GM12891 (cell line): Measurements from ENCODE around the gene GRIK3.

Experiments
- PAX5 ChIP-seq: IDR thresholded peaks from 2 replicates; pipeline ENCODE4 v1.6.1; 2011; ENCODE audit warnings: low read length, moderate library complexity, mild to moderate bottlenecking; ENCODE audit not compliant: insufficient read depth, severe bottlenecking
- POLR2A ChIP-seq: IDR thresholded peaks from 2 replicates; pipeline ENCODE4 v1.6.1; 2011; ENCODE audit warnings: low read depth, low read length, control low read depth
- POLR2AphosphoS5 ChIP-seq: IDR thresholded peaks from 2 replicates; pipeline ENCODE4 v1.6.1; 2011; ENCODE audit warnings: low read depth, low read length, control low read depth
- SPI1 ChIP-seq: IDR thresholded peaks from 2 replicates; pipeline ENCODE4 v1.6.1; 2011; ENCODE audit warnings: low read depth, low read length, control low read depth
- TAF1 ChIP-seq: IDR thresholded peaks from 2 replicates; pipeline ENCODE4 v1.6.1; 2011; ENCODE audit warnings: low read depth, low read length, control low read depth

DNA sequence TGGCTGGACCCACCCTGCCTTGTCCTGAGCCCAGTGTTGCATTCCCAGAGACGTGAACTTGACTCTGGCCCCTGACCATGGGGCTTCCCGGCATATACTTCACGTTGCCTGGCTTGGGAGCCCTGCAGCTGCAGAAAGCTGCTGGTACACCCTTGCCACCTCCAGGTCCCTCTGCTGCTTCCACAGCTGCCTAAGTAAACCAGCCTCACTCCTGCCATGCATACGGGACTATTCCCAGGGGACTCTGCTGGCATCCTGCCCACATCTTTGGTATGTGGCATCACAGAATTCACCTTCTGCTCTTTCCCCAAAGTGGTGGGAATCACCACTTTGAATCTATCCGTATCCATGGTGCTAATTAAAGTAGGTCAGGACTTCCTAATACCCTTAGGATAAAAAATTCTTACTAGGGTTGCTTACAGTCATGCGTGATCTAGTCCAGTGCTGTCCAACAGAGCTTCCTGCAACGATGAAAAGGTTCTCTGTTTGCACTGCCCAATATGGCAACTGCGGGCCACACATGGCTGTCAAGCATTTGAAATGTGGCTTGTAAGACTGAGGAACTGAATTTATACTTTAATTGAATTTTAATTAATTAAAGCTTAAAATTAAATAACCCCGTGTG lies 203.0 kb downstream of the GRIK3 start:
- no peak for TF ChIP-seq POLR2A
- no peak for TF ChIP-seq POLR2AphosphoS5
- no peak for TF ChIP-seq TAF1
- no peak for TF ChIP-seq SPI1
- no peak for TF ChIP-seq PAX5
